HepG2 (cell line): ENCODE data around the gene MT1A. TPM values are rescaled to one million over a fixed set of nuclear protein-coding genes. Genes with fewer than 3 reads are reported as not detected.

Experiments
- ATAC-seq: fragments of 200-7000 bp; cut with Tn5 transposase; 3 replicates; pipeline ENCODE4 v1.9.1; 2020; ENCODE audit warnings: mild to moderate bottlenecking, moderate library complexity
- BruUV-seq: library from RNA; stranded (reverse); fragments of 400-500 nt; replicated peaks from 2 replicates; lab custom pipeline; 2021; lab: Mats Ljungman, UMichigan
- CTCF ChIA-PET: fragments of 300-600 bp; formaldehyde crosslinking; extraction: SDS; loops from one replicate; lab custom pipeline; 2021; ENCODE audit warnings: low total read pairs, inconsistent platforms, low intra/inter-chr PET ratio; lab: Yijun Ruan, JAX
- POLR2A ChIA-PET: fragments of 350-600 bp; sonication (Branson Sonifier 250); formaldehyde crosslinking; loops from one replicate; lab custom pipeline; 2020; ENCODE audit warnings: antibody characterized with exemption, inconsistent platforms; lab: Yijun Ruan, JAX
- DNase-seq: peaks from one replicate; pipeline ENCODE4 v3.0.0-alpha.2; 2015; ENCODE audit warnings: low spot score
- FAIRE-seq: peaks from 3 replicates; lab custom pipeline; 2011; peaks lifted over from hg19 to GRCh38; lab: Jason Lieb, UNC
- H2AFZ ChIP-seq: one replicate; pipeline ENCODE4 v1.6.1; 2011; ENCODE audit warnings: low read length, inconsistent platforms
- H3K27ac ChIP-seq: fragments of 300-600 bp; 3 replicates; pipeline ENCODE4 v1.8.0; 2011; ENCODE audit warnings: mixed run types, mild to moderate bottlenecking, mixed read lengths, low read length, inconsistent platforms; ENCODE audit not compliant: insufficient read depth; ENCODE audit errors: extremely low read length
- H3K27me3 ChIP-seq, 2 experiments: fragments of 200-600 bp in 1 of 2; 2 replicates in 1 of 2; 3 replicates in 1 of 2; pipeline versions ENCODE4 v1.6.0 to v1.8.0; 2011; ENCODE audit warnings: low read length in 2 of 2, mild to moderate bottlenecking in 2 of 2, moderate library complexity in 2 of 2, inconsistent platforms in 1 of 2; ENCODE audit not compliant: insufficient read depth in 2 of 2, control insufficient read depth in 1 of 2
- H3K36me3 ChIP-seq, 2 experiments: fragments of 200-600 bp in 1 of 2; replicated peaks in 1 of 2; 2 replicates in 1 of 2; 3 replicates in 1 of 2; pipeline versions ENCODE4 v1.5.1 to v1.8.0; 2011; ENCODE audit warnings: low read length in 2 of 2, inconsistent platforms in 1 of 2; ENCODE audit not compliant: insufficient read depth in 2 of 2, control insufficient read depth in 1 of 2
- H3K4me1 ChIP-seq: 2 replicates; pipeline ENCODE4 v1.5.1; 2012; ENCODE audit warnings: low read length, inconsistent platforms; ENCODE audit not compliant: insufficient read depth
- H3K4me2 ChIP-seq: 2 replicates; pipeline ENCODE4 v1.6.0; 2011; ENCODE audit warnings: low read depth, low read length, inconsistent platforms
- H3K4me3 ChIP-seq, 3 experiments: fragments of 200-600 bp in 1 of 3; sonication (generic), shearing (Covaris generic) in 1 of 3; replicated peaks in 1 of 3; 2 replicates each; pipeline ENCODE4 v1.5.1; 2011 to 2016; ENCODE audit warnings: low read length in 3 of 3, inconsistent platforms in 2 of 3, low read depth in 2 of 3, mild to moderate bottlenecking in 2 of 3, control low read depth in 1 of 3, mixed read lengths in 1 of 3; ENCODE audit not compliant: insufficient read depth in 1 of 3
- H3K79me2 ChIP-seq: one replicate; pipeline ENCODE4 v1.6.1; 2011; ENCODE audit warnings: low read length, inconsistent platforms; ENCODE audit not compliant: insufficient read depth
- H3K9ac ChIP-seq: 2 replicates; pipeline ENCODE4 v1.6.0; 2011; ENCODE audit warnings: mild to moderate bottlenecking, low read depth, low read length, inconsistent platforms; ENCODE audit not compliant: insufficient read depth
- H3K9me3 ChIP-seq: 2 replicates; pipeline ENCODE4 v1.5.1; 2012; ENCODE audit warnings: mild to moderate bottlenecking, low read length
- H4K20me1 ChIP-seq: 2 replicates; pipeline ENCODE4 v1.6.0; 2011; ENCODE audit warnings: inconsistent platforms, mild to moderate bottlenecking, low read length, moderate library complexity; ENCODE audit not compliant: insufficient read depth
- CREB1 ChIP-seq, 2 experiments: fragments of 450-650 bp in 1 of 2; IDR thresholded peaks; 2 replicates each; pipeline ENCODE4 v1.6.1; 2016 to 2017; ENCODE audit warnings: control low read depth in 1 of 2, mild to moderate bottlenecking in 1 of 2, missing compliant biosample characterization in 1 of 2, missing genetic modification characterization in 1 of 2
- FOXK1 ChIP-seq: sonication (generic); formaldehyde crosslinking; IDR thresholded peaks from 2 replicates; pipeline ENCODE4 v1.4.0; 2020; ENCODE audit warnings: low read depth, missing genetic modification reagents, borderline replicate concordance
- GATAD1 ChIP-seq: IDR thresholded peaks from 2 replicates; pipeline ENCODE4 v1.6.1; 2016; ENCODE audit warnings: missing genetic modification reagents, missing compliant biosample characterization
- PAX8 ChIP-seq: sonication (generic); formaldehyde crosslinking; IDR thresholded peaks from 2 replicates; pipeline ENCODE4 v1.8.0; 2022; ENCODE audit warnings: mild to moderate bottlenecking, missing genetic modification reagents, borderline replicate concordance
- PHF8 ChIP-seq: sonication (generic); formaldehyde crosslinking; IDR thresholded peaks from 2 replicates; pipeline ENCODE4 v1.5.0; 2020; ENCODE audit warnings: missing genetic modification reagents
- PTBP1 ChIP-seq: fragments of 200-400 bp; formaldehyde crosslinking; IDR thresholded peaks from 2 replicates; pipeline ENCODE4 v1.6.1; 2018; ENCODE audit warnings: low read length, low read depth; ENCODE audit not compliant: poor library complexity, severe bottlenecking
- RBAK ChIP-seq: sonication (generic); formaldehyde crosslinking; IDR thresholded peaks from 2 replicates; pipeline ENCODE4 v1.5.1; 2020; ENCODE audit warnings: mild to moderate bottlenecking, missing genetic modification reagents
- SP1 ChIP-seq, 2 experiments: fragments of 450-650 bp in 1 of 2; sonication (generic) in 1 of 2; formaldehyde crosslinking in 1 of 2; IDR thresholded peaks; 2 replicates each; pipeline versions ENCODE4 v1.4.0 to v1.6.1; 2016 to 2020; ENCODE audit warnings: missing genetic modification reagents in 1 of 2
- ZBTB20 ChIP-seq: sonication (generic); formaldehyde crosslinking; IDR thresholded peaks from 2 replicates; pipeline ENCODE4 v1.8.1; 2023; ENCODE audit warnings: missing genetic modification reagents, low read depth, mild to moderate bottlenecking, borderline replicate concordance
- ZFP36L1 ChIP-seq: sonication (generic); formaldehyde crosslinking; IDR thresholded peaks from 2 replicates; pipeline ENCODE4 v1.8.0; 2022; ENCODE audit warnings: mild to moderate bottlenecking, missing genetic modification reagents, moderate library complexity
- ZNF317 ChIP-seq: sonication (generic); formaldehyde crosslinking; IDR thresholded peaks from 2 replicates; pipeline ENCODE4 v1.5.0; 2020; ENCODE audit warnings: mild to moderate bottlenecking, missing genetic modification reagents
- ZNF430 ChIP-seq: sonication (generic); formaldehyde crosslinking; IDR thresholded peaks from 2 replicates; pipeline ENCODE4 v1.9.0; 2021; ENCODE audit warnings: mild to moderate bottlenecking, missing genetic modification reagents
- ZNF737 ChIP-seq: sonication (generic); formaldehyde crosslinking; IDR thresholded peaks from 2 replicates; pipeline ENCODE4 v1.5.0; 2020; ENCODE audit warnings: missing genetic modification reagents, mild to moderate bottlenecking, borderline replicate concordance
- ZNF777 ChIP-seq: sonication (generic); formaldehyde crosslinking; IDR thresholded peaks from 2 replicates; pipeline ENCODE4 v1.4.0; 2020; ENCODE audit warnings: missing genetic modification reagents
- ZNF883 ChIP-seq: sonication (generic); formaldehyde crosslinking; IDR thresholded peaks from 2 replicates; pipeline ENCODE4 v1.5.1; 2020; ENCODE audit warnings: mild to moderate bottlenecking, missing genetic modification reagents; ENCODE audit errors: not compliant biosample characterization
- WGBS: methylation state at CpG from one replicate; pipeline ENCODE4 v1.1.6; 2017; ENCODE audit warnings: low lambda C conversion rate; 5-methylcytosine and 5-hydroxymethylcytosine counted together
- in situ Hi-C: cut with HindIII; loops from 2 replicates; pipeline ENCODE4 v1.10.0; 2017; ENCODE audit warnings: low pct_unique_long_range_greater_than_20kb; ENCODE audit not compliant: extremely low pct_ligation_motif_present
- intact Hi-C: fragments of 100-400 bp; cut with micrococcal nuclease; formaldehyde crosslinking; loops from one replicate; pipeline ENCODE4 v1.10.0; 2022; ENCODE audit not compliant: unreplicated experiment
- polyA plus RNA-seq, 8 experiments: library from polyadenylated mRNA; depleted of rRNA in 3 of 8; stranded (reverse) in 7 of 8; unstranded in 1 of 8; fragments of >200 nt; fragmentation: Illumina TruSeq in 4 of 8; extraction: Trizol in 4 of 8; gene quantifications; 2 replicates each; pipeline versions ENCODE4 v1.2.1 to v1.2.3, GENCODE V29; 2011 to 2016; ENCODE audit warnings: low read depth in 4 of 8, missing spikeins in 1 of 8, mixed read lengths in 1 of 8; ENCODE audit not compliant: insufficient read depth in 1 of 8
- total RNA-seq, 5 experiments: library from RNA; depleted of rRNA; stranded (reverse); fragments of >200 nt; fragmentation: Illumina TruSeq; extraction: Trizol; gene quantifications; 2 replicates each; pipeline ENCODE4 v1.2.3, GENCODE V29; 2016; ENCODE audit warnings: low read depth in 1 of 5
- TF ChIP-seq, protein P1 (sequence below): IDR thresholded peaks from 2 replicates; pipeline ENCODE4 v1.4.0; 2020; ENCODE audit warnings: mild to moderate bottlenecking, missing genetic modification reagents
- TF ChIP-seq, protein P2 (sequence below): sonication (generic); formaldehyde crosslinking; IDR thresholded peaks from 2 replicates; pipeline ENCODE4 v1.9.0; 2021; ENCODE audit warnings: missing genetic modification reagents, mild to moderate bottlenecking, borderline replicate concordance

The MT1A gene
- total and polyA plus RNA-seq, 2 of the 13 experiments (the other 11 are each of a cell fraction or from before 2014, with no cell fraction given), result 8.3 to 10.4 TPM

DNA sequence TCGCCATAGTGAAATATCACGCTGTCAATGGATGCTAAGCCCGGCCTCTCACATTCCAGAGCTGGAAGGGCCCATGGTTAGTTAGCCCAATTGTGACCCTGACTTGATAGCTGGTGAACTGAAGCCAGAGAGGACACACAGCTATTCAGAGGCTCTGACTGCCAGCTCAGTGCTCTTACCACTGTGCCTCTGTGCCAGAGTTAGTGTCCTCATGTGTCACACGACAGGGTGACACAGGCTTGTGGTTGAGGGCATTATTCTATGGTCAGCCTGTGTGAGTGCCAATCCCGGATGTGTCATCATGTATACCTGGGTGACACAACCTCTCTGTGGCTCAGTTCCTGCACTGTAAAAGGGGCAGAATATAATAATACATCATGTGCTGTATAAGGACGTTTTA is 41.4 kb downstream of the MT1A start (continued):
- no peak for TF ChIP-seq ZNF883
- no peak for TF ChIP-seq ZNF737 (CRISPR knock-in tag)
- TF ChIP-seq, protein P1, sequence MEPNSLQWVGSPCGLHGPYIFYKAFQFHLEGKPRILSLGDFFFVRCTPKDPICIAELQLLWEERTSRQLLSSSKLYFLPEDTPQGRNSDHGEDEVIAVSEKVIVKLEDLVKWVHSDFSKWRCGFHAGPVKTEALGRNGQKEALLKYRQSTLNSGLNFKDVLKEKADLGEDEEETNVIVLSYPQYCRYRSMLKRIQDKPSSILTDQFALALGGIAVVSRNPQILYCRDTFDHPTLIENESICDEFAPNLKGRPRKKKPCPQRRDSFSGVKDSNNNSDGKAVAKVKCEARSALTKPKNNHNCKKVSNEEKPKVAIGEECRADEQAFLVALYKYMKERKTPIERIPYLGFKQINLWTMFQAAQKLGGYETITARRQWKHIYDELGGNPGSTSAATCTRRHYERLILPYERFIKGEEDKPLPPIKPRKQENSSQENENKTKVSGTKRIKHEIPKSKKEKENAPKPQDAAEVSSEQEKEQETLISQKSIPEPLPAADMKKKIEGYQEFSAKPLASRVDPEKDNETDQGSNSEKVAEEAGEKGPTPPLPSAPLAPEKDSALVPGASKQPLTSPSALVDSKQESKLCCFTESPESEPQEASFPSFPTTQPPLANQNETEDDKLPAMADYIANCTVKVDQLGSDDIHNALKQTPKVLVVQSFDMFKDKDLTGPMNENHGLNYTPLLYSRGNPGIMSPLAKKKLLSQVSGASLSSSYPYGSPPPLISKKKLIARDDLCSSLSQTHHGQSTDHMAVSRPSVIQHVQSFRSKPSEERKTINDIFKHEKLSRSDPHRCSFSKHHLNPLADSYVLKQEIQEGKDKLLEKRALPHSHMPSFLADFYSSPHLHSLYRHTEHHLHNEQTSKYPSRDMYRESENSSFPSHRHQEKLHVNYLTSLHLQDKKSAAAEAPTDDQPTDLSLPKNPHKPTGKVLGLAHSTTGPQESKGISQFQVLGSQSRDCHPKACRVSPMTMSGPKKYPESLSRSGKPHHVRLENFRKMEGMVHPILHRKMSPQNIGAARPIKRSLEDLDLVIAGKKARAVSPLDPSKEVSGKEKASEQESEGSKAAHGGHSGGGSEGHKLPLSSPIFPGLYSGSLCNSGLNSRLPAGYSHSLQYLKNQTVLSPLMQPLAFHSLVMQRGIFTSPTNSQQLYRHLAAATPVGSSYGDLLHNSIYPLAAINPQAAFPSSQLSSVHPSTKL (CRISPR knock-in tag), result 0 out of 2 replicates have a peak, but pooled peaks have one; percentile 12
- TF ChIP-seq ZBTB20 (CRISPR knock-in tag), result no peak
- no peak for TF ChIP-seq PAX8 (CRISPR knock-in tag)
- no peak for TF ChIP-seq FOXK1 (CRISPR knock-in tag)

DNA sequence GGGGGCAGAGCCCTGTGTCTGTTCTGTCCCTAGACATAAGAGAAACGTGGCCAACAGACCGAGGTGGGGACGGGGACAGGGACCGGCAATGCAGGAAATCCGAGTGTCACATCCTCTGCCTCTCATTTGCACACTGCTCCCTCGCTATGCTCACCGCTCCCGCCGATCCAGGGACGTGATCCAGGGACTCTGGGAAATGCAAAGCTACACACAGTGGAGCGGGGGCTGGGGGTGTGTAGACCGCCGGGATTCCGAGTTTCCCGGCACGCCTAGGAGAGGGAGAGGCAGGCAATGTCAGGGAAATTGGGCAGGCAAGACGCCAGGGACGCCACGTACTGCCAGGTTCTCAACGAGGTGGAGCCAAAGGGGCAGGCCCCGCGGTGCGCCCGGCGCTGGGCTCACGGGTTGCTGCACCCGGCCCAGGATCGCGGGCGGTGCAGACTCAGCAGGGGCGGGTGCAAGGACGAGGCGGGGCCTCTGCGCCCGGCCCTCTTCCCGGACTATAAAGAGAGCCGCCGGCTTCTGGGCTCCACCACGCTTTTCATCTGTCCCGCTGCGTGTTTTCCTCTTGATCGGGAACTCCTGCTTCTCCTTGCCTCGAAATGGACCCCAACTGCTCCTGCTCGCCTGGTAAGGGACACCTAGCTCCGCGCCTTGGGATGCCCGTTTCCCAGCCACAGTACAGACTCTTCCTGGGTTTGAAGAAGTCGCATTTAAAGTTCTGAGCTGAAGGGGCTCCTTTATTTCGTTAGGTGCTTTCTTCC is 43.7 kb downstream of the MT1A start, which contains the start of gene MT1X:
Gene MT1X, plus strand, starts transcription at position 532 of the 764 bp plus-strand sequence. Its CDS starts 71 bp downstream, at position 603.
- Histone ChIP-seq H3K9ac (peak within 1 kb of the TSS; percentile 66), H4K20me1 (no peaks in the 10 kb centered on the region), H3K79me2 (no peaks in the 10 kb centered on the region), H3K27me3 (peaks cover 0 to 10% of the 10 kb centered on the region in 2 experiments; a peak in 1 of 5 replicates), H3K4me1 (peaks cover 45% of the 10 kb centered on the region), H3K9me3 (peaks cover 9% of the 10 kb centered on the region), H3K4me3 (peak within 1 kb of the TSS; percentile 62 to 83 (median 78); a peak in 5 of 6 replicates), H2AFZ (peak within 1 kb of the TSS; percentile 79), H3K4me2 (peak within 1 kb of the TSS; percentile 100), H3K36me3 (no peaks in the 10 kb centered on the region), H3K27ac (no peak within 1 kb of the TSS)
- ChIA-PET CTCF (no interaction called here), POLR2A (interaction anchor here (1.0 to 2.3 kb wide), 7 partner anchors 20 to 75 kb away, joined by 3 to 15 read pairs (median 3); partner anchors contain the start of genes MT1A, MT2A and NUP93)
- in situ Hi-C loops, result no loop called here
- WGBS, result under 1% methylated on average over 30 of the region's 49 CpGs
- DNase-seq (peak; percentile 87), FAIRE-seq (peak; percentile 62), ATAC-seq (peak; percentile 96)
- no TSS peak for BruUV-seq
- intact Hi-C loops, result no loop called here
- TF ChIP-seq PTBP1 (peak; percentile 94), ZNF777 (peak; percentile 62), ZNF430 (CRISPR knock-in tag) (no peak), GATAD1 (CRISPR knock-in tag) (no peak), ZNF317 (CRISPR knock-in tag) (peak; percentile 83), ZFP36L1 (0 out of 2 replicates have a peak, but pooled peaks have one; percentile 23), CREB1 (IDR thresholded peaks at IDR 0.05) (no peak), CREB1 (CRISPR knock-in tag; IDR thresholded peaks at IDR 0.05) (no peak), SP1 (IDR thresholded peaks at IDR 0.05) (no peak), SP1 (CRISPR knock-in tag; IDR thresholded peaks at IDR 0.05) (peak; percentile 82), PHF8 (CRISPR knock-in tag) (peak; percentile 78), RBAK (CRISPR knock-in tag) (no peak; the same call in 1 of the 2 replicates)
- TF ChIP-seq, protein P2, sequence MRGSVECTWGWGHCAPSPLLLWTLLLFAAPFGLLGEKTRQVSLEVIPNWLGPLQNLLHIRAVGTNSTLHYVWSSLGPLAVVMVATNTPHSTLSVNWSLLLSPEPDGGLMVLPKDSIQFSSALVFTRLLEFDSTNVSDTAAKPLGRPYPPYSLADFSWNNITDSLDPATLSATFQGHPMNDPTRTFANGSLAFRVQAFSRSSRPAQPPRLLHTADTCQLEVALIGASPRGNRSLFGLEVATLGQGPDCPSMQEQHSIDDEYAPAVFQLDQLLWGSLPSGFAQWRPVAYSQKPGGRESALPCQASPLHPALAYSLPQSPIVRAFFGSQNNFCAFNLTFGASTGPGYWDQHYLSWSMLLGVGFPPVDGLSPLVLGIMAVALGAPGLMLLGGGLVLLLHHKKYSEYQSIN (CRISPR knock-in tag), result no peak
